Cardiac fibroblast (primary cell): ENCODE results near the gene PAFAH1B2.
"Not testable (repeated sequence)": the region's sequence is repeated elsewhere in the genome, so short reads cannot be mapped to it uniquely, and the experiment has no call there.

Experiments used
- DNase-seq, 2 donors: peaks; one replicate each; pipeline versions ENCODE4 v3.0.0 to v3.0.0-alpha.2; 2010; ENCODE audit warnings: low read depth in 2 of 2
- H3K4me3 ChIP-seq, 2 donors: replicated peaks in 1 of 2; 1 replicate in 1 of 2; 2 replicates in 1 of 2; pipeline ENCODE4 v1.5.1; 2011; ENCODE audit warnings: low read depth in 2 of 2, low read length in 2 of 2, mild to moderate bottlenecking in 2 of 2, moderate library complexity in 1 of 2
- CTCF ChIP-seq: IDR thresholded peaks from one replicate; pipeline ENCODE4 v1.5.1; 2011; ENCODE audit warnings: low read depth, mild to moderate bottlenecking, low read length, inconsistent platforms

The PAFAH1B2 gene

GRCh38 chr11:117180661-117181585 is 36.8 kb downstream of the PAFAH1B2 start:
- peak; percentile 79 to 86 for DNase-seq
- no peak overlapping the region for H3K4me3 ChIP-seq
- TF ChIP-seq CTCF, result peak; percentile 83

GRCh38 chr11:117181586-117182550 is 37.8 kb downstream of the PAFAH1B2 start:
- no peak for TF ChIP-seq CTCF
- H3K4me3 ChIP-seq, result no peak overlapping the region
- no peak for DNase-seq

GRCh38 chr11:117182551-117182935 is 38.5 kb downstream of the PAFAH1B2 start:
- no peak overlapping the region for H3K4me3 ChIP-seq
- no peak for DNase-seq
- TF ChIP-seq CTCF, result no peak

- DNase-seq, H3K4me3 ChIP-seq: not testable (repeated sequence)
Measured at GRCh38 chr11:117183178-117183577, 39.1 kb downstream of the PAFAH1B2 start.

- H3K4me3 ChIP-seq, result no peak overlapping the region
- TF ChIP-seq CTCF, result no peak
- DNase-seq, result no peak
Measured at GRCh38 chr11:117183724-117184349, 39.8 kb downstream of the PAFAH1B2 start.

GRCh38 chr11:117185736-117186430 is 41.8 kb downstream of the PAFAH1B2 start:
- TF ChIP-seq CTCF, result no peak
- no peak for DNase-seq
- no peak overlapping the region for H3K4me3 ChIP-seq
